Gastrocnemius medialis (tissue), 4 donors: ENCODE results near the gene KRTAP6-3.

Experiments
- CTCF ChIP-seq, 5 experiments: fragments of 450-650 bp in 3 of 5; fragments of 200-600 bp in 2 of 5; sonication (generic) in 2 of 5; IDR thresholded peaks in 4 of 5; conservative IDR thresholded peaks in 1 of 5; 1 replicate in 4 of 5; 2 replicates in 1 of 5; pipeline ENCODE4 v1.5.1; 2016 to 2019; ENCODE audit warnings: antibody characterized with exemption in 5 of 5, mild to moderate bottlenecking in 3 of 5, moderate library complexity in 3 of 5
- POLR2A ChIP-seq, 2 donors: fragments of 450-650 bp; IDR thresholded peaks; one replicate each; pipeline ENCODE4 v1.6.1; 2017; ENCODE audit warnings: antibody characterized with exemption in 2 of 2, mild to moderate bottlenecking in 2 of 2, moderate library complexity in 2 of 2

GRCh38 chr21:30615199-30615598 is 23.0 kb downstream of the KRTAP6-3 start:
- no peak for TF ChIP-seq CTCF (IDR thresholded peaks at IDR 0.05 in 4 of 5, conservative IDR thresholded peaks at IDR 0.05 in 1 of 5)
- TF ChIP-seq POLR2A (IDR thresholded peaks at IDR 0.05) = no peak
